PC-3 (cell line): ENCODE results near the gene ZNF513. TPM values are rescaled to one million over a fixed set of nuclear protein-coding genes. Genes with fewer than 3 reads are reported as not detected.

Experiments used
- ATAC-seq: fragments of 200-7000 bp; cut with Tn5 transposase; 2 replicates; pipeline ENCODE4 v1.9.1; 2020; ENCODE audit warnings: mild to moderate bottlenecking, moderate library complexity
- BruUV-seq: library from RNA; stranded (reverse); fragments of 400-500 nt; replicated peaks from 2 replicates; lab custom pipeline; 2021; lab: Mats Ljungman, UMichigan
- CTCF ChIA-PET: fragments of 300-600 bp; sonication (Branson Sonifier 250); formaldehyde crosslinking; loops from one replicate; lab custom pipeline; 2022; ENCODE audit warnings: antibody characterized with exemption; lab: Charles Lee
- POLR2A ChIA-PET: fragments of 300-600 bp; sonication (Branson Sonifier 250); formaldehyde crosslinking; loops from one replicate; lab custom pipeline; 2022; ENCODE audit warnings: antibody characterized with exemption; ENCODE audit not compliant: unreplicated experiment; lab: Charles Lee
- DNase-seq: peaks from one replicate; pipeline ENCODE4 v3.0.0-alpha.2; 2015
- H2AFZ ChIP-seq: fragments of 300-600 bp; sonication (generic); 2 replicates; pipeline ENCODE4 v1.6.0; 2016; ENCODE audit warnings: antibody characterized with exemption, low read length
- H3F3A ChIP-seq: fragments of 300-600 bp; sonication (generic); one replicate; pipeline ENCODE4 v1.6.0; 2017; ENCODE audit warnings: antibody characterized with exemption, low read length, control low read depth, mild to moderate bottlenecking; ENCODE audit not compliant: unreplicated experiment
- H3K27ac ChIP-seq: fragments of 300-600 bp; sonication (generic); 2 replicates; pipeline ENCODE4 v1.5.1; 2016; ENCODE audit warnings: mild to moderate bottlenecking, low read length
- H3K27me3 ChIP-seq: fragments of 300-600 bp; sonication (generic); 2 replicates; pipeline ENCODE4 v1.6.1; 2016; ENCODE audit warnings: low read length, mixed read lengths
- H3K36me3 ChIP-seq: fragments of 300-600 bp; sonication (generic); 2 replicates; pipeline ENCODE4 v1.6.1; 2016; ENCODE audit warnings: low read depth, mixed run types, low read length, mixed read lengths
- H3K4me1 ChIP-seq: fragments of 300-600 bp; sonication (generic); 2 replicates; pipeline ENCODE4 v1.5.1; 2016; ENCODE audit warnings: low read length; ENCODE audit not compliant: insufficient read depth
- H3K4me2 ChIP-seq: fragments of 300-600 bp; sonication (generic); 2 replicates; pipeline ENCODE4 v1.6.0; 2016; ENCODE audit warnings: low read length
- H3K4me3 ChIP-seq: fragments of 300-600 bp; sonication (generic); 2 replicates; pipeline ENCODE4 v1.5.1; 2016; ENCODE audit warnings: mild to moderate bottlenecking, low read length, mixed read lengths
- H3K79me2 ChIP-seq: fragments of 300-600 bp; sonication (generic); 2 replicates; pipeline ENCODE4 v1.6.1; 2017; ENCODE audit warnings: low read length, mixed read lengths
- H3K9ac ChIP-seq: fragments of 300-600 bp; sonication (generic); 2 replicates; pipeline ENCODE4 v1.6.0; 2016; ENCODE audit warnings: mild to moderate bottlenecking, low read length
- H3K9me2 ChIP-seq: fragments of 300-600 bp; sonication (generic); replicated peaks from 2 replicates; pipeline ENCODE4 v1.6.1; 2016; ENCODE audit warnings: mixed run types, low read length, mixed read lengths
- H3K9me3 ChIP-seq: fragments of 300-600 bp; sonication (generic); 2 replicates; pipeline ENCODE4 v1.6.1; 2016; ENCODE audit warnings: low read length, mixed read lengths
- H4K20me1 ChIP-seq: fragments of 300-600 bp; sonication (generic); 2 replicates; pipeline ENCODE4 v1.6.1; 2016; ENCODE audit warnings: low read length, mixed read lengths
- CTCF ChIP-seq: fragments of 300-600 bp; sonication (generic); conservative IDR thresholded peaks from 2 replicates; pipeline ENCODE4 v1.5.1; 2017; ENCODE audit warnings: antibody characterized with exemption, low read depth, mild to moderate bottlenecking, low read length
- EZH2 ChIP-seq: fragments of 300-600 bp; sonication (generic); IDR thresholded peaks from one replicate; pipeline ENCODE4 v1.6.1; 2017; ENCODE audit warnings: antibody characterized with exemption, mild to moderate bottlenecking, low read length; ENCODE audit not compliant: unreplicated experiment
- EZH2phosphoT487 ChIP-seq: fragments of 300-600 bp; sonication (generic); IDR thresholded peaks from 2 replicates; pipeline ENCODE4 v1.6.1; 2018; ENCODE audit warnings: mild to moderate bottlenecking, antibody characterized with exemption, low read length, borderline replicate concordance
- intact Hi-C: fragments of 100-400 bp; cut with micrococcal nuclease; formaldehyde crosslinking; loops from 2 replicates; pipeline ENCODE4 v1.9.0; 2023
- total RNA-seq: library from RNA; depleted of rRNA; stranded (reverse); fragments of >200 nt; gene quantifications from 2 replicates; pipeline ENCODE4 v1.2.3, GENCODE V29; 2014

ZNF513 gene
- total RNA-seq, 1 experiment from 2014 or later, result 7.4 TPM

GRCh38 chr2:27422958-27423357 is 42.4 kb upstream of the ZNF513 start:
- ChIA-PET POLR2A (no interaction called here), CTCF (no interaction called here)
- intact Hi-C loops, result no loop called here
- ATAC-seq (no peak), DNase-seq (no peak)
- H3K9ac ChIP-seq, result no peak overlapping the region
- no peaks in the 10 kb centered on the region for H4K20me1 ChIP-seq
- no peaks in the 10 kb centered on the region for H3K9me3 ChIP-seq
- 0 out of 2 replicates have a peak, but pooled peaks cover 6% of the 10 kb centered on the region for H3K4me1 ChIP-seq
- H3K4me3 ChIP-seq, result no peak overlapping the region
- no peaks in the 10 kb centered on the region for H3K79me2 ChIP-seq
- no peak overlapping the region for H2AFZ ChIP-seq
- H3K9me2 ChIP-seq, result no peaks in the 10 kb centered on the region
- TF ChIP-seq CTCF (no peak), EZH2 (no peak), EZH2phosphoT487 (no peak)
- H3K27me3 ChIP-seq, result no peaks in the 10 kb centered on the region
- no TSS peak for BruUV-seq
- no peaks in the 10 kb centered on the region for H3F3A ChIP-seq
- no peak overlapping the region for H3K27ac ChIP-seq
- H3K36me3 ChIP-seq, result no peaks in the 10 kb centered on the region
- H3K4me2 ChIP-seq, result no peak overlapping the region

GRCh38 chr2:27421660-27422250 is 41.2 kb upstream of the ZNF513 start:
- no peak overlapping the region for H3K4me2 ChIP-seq
- no peaks in the 10 kb centered on the region for H3F3A ChIP-seq
- BruUV-seq, result no TSS peak
- TF ChIP-seq EZH2phosphoT487 (no peak), EZH2 (no peak), CTCF (no peak)
- no peak for ATAC-seq
- no peak for DNase-seq
- H3K27ac ChIP-seq, result no peak overlapping the region
- H3K9me2 ChIP-seq, result no peaks in the 10 kb centered on the region
- H3K4me3 ChIP-seq, result no peak overlapping the region
- ChIA-PET POLR2A (no interaction called here), CTCF (no interaction called here)
- H3K79me2 ChIP-seq, result no peaks in the 10 kb centered on the region
- intact Hi-C loops, result no loop called here
- no peak overlapping the region for H3K9ac ChIP-seq
- no peak overlapping the region for H2AFZ ChIP-seq
- H3K27me3 ChIP-seq, result no peaks in the 10 kb centered on the region
- no peaks in the 10 kb centered on the region for H3K4me1 ChIP-seq
- no peaks in the 10 kb centered on the region for H3K36me3 ChIP-seq
- H3K9me3 ChIP-seq, result no peaks in the 10 kb centered on the region
- H4K20me1 ChIP-seq, result no peaks in the 10 kb centered on the region

GRCh38 chr2:27420996-27421395 is 40.5 kb upstream of the ZNF513 start:
- no peaks in the 10 kb centered on the region for H3K79me2 ChIP-seq
- no peaks in the 10 kb centered on the region for H3K9me2 ChIP-seq
- BruUV-seq, result no TSS peak
- CTCF ChIA-PET, result no interaction called here
- no peaks in the 10 kb centered on the region for H3K36me3 ChIP-seq
- H3K9me3 ChIP-seq, result no peaks in the 10 kb centered on the region
- H4K20me1 ChIP-seq, result no peaks in the 10 kb centered on the region
- H3K27ac ChIP-seq, result no peak overlapping the region
- no peaks in the 10 kb centered on the region for H3F3A ChIP-seq
- H3K27me3 ChIP-seq, result no peaks in the 10 kb centered on the region
- no peak overlapping the region for H3K4me3 ChIP-seq
- no peak overlapping the region for H3K4me2 ChIP-seq
- no peak overlapping the region for H3K9ac ChIP-seq
- H2AFZ ChIP-seq, result no peak overlapping the region
- DNase-seq, result no peak
- peak; percentile 58 for ATAC-seq
- H3K4me1 ChIP-seq, result no peaks in the 10 kb centered on the region
- TF ChIP-seq CTCF, result no peak
- TF ChIP-seq EZH2, result no peak
- no peak for TF ChIP-seq EZH2phosphoT487
- intact Hi-C loops, result no loop called here
- POLR2A ChIA-PET, result no interaction called here
